ENCODE measurements around the gene HPRT1.

DNA sequence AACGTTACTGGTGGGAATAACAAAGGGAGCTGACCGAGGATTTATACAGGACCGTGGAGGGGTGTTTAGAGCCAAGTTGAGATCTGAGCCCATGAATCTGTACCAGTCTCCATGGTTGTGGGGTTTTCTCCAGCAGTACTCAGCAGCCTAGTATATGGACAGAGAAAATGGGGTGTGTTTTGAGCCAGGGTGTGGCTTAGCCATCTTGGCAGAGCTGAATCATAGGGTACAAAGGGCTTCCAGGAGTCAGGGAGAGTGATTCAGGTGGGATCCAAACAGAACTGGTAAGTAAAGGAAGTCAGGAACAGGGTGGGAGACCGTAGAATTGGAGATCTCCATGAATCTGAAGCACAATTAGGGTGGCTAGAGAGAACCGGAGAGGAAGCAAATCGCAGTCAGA lies 7.4 kb upstream of the HPRT1 start:
- TF ChIP-seq, protein P1, sequence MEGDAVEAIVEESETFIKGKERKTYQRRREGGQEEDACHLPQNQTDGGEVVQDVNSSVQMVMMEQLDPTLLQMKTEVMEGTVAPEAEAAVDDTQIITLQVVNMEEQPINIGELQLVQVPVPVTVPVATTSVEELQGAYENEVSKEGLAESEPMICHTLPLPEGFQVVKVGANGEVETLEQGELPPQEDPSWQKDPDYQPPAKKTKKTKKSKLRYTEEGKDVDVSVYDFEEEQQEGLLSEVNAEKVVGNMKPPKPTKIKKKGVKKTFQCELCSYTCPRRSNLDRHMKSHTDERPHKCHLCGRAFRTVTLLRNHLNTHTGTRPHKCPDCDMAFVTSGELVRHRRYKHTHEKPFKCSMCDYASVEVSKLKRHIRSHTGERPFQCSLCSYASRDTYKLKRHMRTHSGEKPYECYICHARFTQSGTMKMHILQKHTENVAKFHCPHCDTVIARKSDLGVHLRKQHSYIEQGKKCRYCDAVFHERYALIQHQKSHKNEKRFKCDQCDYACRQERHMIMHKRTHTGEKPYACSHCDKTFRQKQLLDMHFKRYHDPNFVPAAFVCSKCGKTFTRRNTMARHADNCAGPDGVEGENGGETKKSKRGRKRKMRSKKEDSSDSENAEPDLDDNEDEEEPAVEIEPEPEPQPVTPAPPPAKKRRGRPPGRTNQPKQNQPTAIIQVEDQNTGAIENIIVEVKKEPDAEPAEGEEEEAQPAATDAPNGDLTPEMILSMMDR (IDR thresholded peaks at IDR 0.05; ENCODE audit: insufficient read depth, low read length) = no peak
- TF ChIP-seq REST (IDR thresholded peaks at IDR 0.05; ENCODE audit: insufficient replicate concordance, low read depth) = no peak
- TF ChIP-seq GABPA (IDR thresholded peaks at IDR 0.05; ENCODE audit: low read depth) = no peak
- no peak for TF ChIP-seq POLR2AphosphoS5 (IDR thresholded peaks at IDR 0.05; ENCODE audit: low read depth)
